GDM1 (cell line): ENCODE data around the gene KRTAP10-2.
"Not testable (repeated sequence)": the region's sequence is repeated elsewhere in the genome, so short reads cannot be mapped to it uniquely, and the experiment has no call there.

Experiments used
- DNase-seq: peaks from one replicate; lab custom pipeline; 2025; lab: John Stamatoyannopoulos, UW

Gene KRTAP10-2, protein sequence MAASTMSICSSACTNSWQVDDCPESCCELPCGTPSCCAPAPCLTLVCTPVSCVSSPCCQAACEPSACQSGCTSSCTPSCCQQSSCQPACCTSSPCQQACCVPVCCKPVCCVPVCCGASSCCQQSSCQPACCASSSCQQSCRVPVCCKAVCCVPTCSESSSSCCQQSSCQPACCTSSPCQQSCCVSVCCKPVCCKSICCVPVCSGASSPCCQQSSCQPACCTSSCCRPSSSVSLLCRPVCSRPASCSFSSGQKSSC

DNA sequence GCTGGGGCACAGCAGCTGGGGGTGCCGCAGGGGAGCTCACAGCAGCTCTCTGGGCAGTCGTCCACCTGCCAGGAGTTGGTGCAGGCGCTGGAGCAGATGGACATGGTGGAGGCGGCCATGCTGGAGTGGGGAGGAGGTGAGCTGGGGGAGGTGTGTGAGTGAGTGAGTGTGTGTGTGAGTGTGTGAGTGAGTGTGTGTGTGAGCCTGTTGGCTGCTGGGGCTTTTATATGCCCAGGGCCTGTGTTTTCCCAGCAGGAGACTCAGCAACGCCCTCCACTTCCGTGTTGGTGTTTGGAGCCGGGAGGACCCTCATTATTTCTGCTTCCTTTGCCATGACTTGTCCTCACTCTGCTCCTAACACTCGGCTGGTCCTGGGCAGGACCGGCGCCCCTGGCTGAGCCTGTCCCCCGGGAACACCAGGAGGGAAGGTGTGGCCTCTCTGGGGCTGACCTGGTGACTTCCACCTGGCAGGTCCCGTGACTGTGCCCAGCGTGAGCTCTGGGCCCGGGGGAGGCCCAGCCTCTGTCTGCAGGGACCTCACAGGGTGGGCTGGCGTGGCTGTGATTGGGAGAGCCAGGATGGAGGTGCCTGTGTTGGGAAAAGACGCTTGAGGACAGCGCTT, at the start of gene KRTAP10-2:
Gene KRTAP10-2, minus strand, starts transcription at position 166 of the 622 bp plus-strand sequence. Its CDS starts 47 bp downstream, at position 119.
- no peak for DNase-seq

DNA sequence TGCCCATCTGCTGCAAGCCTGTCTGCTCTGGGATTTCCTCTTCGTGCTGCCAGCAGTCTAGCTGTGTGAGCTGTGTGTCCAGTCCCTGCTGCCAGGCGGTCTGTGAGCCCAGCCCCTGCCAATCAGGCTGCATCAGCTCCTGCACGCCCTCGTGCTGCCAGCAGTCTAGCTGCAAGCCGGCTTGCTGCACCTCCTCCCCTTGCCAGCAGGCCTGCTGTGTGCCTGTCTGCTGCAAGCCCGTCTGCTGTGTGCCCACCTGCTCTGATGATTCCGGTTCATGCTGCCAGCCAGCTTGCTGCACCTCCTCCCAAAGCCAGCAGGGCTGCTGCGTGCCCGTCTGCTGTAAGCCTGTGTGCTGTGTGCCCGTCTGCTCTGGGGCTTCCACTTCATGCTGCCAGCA, 49.8 kb upstream of the KRTAP10-2 start:
- DNase-seq, result not testable (repeated sequence)

DNA sequence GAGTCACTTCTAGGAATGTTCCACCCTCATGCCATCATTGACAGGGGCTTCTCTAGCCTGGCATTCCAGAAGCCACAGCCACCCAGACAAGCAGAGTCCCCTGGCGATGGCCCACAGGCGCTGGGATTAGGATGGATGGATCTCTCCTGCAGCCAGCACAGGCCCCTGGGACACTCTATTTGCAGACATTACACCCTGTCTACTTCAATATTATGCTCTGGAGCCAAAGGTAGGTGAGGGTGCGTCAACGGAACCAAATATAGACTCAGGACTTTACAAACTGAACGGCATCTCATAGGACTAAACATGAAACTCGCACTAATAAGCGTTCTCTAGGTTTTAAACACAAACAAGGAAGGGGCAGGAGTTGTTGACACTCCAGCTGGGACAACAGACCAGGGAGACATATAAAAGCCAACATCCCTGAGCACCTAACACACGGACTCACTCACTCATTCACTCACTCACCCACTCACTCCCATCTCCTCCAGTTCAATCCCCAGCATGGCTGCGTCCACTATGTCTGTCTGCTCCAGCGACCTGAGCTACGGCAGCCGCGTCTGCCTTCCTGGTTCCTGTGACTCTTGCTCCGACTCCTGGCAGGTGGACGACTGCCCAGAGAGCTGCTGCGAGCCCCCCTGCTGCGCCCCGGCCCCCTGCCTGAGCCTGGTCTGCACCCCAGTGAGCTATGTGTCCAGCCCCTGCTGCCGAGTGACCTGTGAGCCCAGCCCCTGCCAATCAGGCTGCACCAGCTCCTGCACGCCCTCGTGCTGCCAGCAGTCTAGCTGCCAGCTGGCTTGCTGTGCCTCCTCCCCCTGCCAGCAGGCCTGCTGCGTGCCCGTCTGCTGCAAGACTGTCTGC, 49.0 kb upstream of the KRTAP10-2 start, which contains the start of gene KRTAP10-7:
Gene KRTAP10-7, plus strand, starts transcription at position 480 of the 861 bp plus-strand sequence. Its CDS starts 25 bp downstream, at position 505.
- DNase-seq, result not testable (repeated sequence)

DNA sequence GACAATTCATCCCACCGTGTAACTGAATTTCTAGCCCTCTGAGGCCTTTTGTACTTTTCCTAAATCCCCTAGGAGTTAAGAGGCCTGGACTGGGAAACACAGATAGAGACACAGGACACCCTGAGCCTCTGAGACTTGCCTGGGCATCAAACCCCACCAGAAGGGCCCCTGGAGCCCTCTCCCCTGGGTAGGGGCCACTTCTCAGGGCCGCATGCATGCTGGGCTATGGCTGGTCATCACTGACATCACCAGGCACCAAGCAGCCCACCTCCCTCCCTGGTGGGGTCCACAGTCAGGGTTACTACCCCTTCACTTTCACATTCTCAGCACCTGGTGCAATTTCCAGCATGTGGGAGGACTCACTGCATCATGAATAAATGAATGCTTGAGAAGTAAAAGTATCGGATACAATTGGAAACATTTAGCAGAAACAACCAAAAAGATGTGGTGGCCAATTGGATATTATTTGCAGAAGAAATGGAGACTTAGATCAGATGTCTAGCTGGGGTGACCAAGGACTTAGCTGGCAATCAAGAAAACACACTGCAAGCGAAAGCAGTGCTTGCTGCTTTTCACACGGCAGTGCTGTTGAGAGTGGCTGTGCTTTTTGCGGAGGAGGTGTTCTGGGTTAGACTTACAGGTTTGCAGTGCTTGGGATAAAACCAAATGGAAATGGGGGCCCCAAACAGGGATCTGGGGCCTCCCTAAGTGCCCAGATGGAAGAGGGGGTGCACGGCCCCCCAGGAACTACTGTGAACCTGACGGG, 48.1 kb upstream of the KRTAP10-2 start:
- DNase-seq, result no peak

DNA sequence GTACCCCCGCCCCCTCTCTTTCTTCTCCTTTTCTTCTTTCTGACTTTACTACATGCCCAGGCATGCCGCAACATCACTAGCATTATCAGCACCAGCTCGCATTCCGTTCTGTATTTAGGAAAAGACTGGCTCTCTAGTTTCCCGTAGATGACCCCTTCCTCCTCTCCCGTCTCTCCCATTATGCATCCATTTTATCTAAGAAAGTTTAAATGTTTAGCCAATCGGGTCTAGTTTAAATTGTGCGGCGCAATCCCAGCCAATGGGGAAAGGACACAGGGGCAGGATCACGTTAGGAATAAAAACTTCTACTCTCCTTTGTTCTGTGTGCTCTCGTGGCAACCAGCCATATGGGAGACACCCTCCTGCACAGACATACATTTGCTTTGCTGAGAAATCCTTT, 46.8 kb upstream of the KRTAP10-2 start:
- no peak for DNase-seq

DNA sequence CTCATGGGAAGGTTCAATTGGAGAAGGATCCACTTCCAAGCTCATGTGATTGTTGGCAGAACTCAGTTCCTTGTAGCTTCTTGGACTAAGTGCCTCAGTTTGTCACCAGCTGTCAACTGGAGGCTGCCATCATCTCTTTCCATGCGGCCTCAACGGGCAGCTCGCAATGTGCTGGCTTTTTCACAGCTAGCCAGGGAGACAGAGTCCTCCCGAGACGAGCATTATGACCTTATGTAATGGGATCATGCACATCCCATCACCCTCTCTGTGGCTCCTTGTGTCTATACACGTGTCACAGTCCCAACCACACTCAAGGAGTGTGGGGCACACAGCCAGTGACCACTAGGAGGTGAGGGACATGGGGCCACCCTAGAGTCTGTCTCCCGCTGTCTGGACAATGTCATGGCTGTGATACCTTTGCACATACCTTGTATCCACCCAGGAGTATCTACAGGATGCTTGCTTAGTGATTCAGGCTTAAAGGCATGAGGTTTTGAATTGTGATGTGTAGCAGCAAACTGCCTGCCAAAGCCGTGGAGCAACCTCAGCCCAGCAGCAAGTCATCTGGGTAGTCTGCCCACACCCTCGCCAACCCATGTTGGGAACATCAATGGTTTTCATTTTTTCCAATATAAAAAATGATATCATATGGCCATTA, 44.9 kb upstream of the KRTAP10-2 start:
- no peak for DNase-seq

DNA sequence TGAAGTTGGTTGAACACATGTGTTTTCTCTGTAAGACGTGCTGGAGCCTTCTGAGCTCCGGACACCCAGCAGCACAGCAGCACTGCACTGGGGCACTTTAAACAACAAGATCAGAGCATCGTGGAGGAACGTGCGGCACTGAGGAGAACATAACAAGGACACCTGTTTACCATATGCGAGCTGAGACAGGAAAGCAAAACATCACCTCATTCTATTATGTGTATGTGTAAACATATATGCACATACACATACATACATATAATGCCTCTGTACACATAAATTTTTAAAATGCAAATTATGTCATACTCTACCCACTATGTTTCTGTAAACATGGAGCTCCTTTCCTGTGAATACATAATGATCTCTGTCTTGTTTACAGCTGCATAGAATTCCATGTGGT, 44.2 kb upstream of the KRTAP10-2 start:
- DNase-seq, result no peak

DNA sequence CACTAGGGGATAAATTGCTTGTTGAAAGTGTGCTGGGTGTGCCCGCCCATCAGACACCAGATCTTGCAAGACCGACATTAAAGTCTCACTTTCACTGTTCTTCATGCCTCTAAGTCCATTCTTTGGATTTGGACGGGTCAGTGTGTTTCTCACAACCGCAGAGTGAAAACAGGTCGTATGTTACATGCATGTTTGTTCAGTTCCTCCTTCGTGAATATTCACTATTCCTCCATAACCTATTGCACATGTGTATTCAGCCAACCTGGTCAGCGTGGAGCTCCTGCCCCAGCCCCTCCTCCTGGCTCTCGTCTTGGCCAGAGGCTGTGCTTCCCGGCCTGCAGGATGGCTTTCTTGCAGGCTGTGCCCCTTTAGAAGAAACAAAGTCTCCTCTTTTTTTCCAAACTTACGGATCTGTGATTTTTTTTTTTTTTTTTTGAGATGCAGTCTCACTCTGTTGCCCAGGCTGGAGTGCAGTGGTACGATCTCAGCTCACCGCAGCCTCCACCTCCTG, 43.2 kb upstream of the KRTAP10-2 start:
- DNase-seq, result no peak

DNA sequence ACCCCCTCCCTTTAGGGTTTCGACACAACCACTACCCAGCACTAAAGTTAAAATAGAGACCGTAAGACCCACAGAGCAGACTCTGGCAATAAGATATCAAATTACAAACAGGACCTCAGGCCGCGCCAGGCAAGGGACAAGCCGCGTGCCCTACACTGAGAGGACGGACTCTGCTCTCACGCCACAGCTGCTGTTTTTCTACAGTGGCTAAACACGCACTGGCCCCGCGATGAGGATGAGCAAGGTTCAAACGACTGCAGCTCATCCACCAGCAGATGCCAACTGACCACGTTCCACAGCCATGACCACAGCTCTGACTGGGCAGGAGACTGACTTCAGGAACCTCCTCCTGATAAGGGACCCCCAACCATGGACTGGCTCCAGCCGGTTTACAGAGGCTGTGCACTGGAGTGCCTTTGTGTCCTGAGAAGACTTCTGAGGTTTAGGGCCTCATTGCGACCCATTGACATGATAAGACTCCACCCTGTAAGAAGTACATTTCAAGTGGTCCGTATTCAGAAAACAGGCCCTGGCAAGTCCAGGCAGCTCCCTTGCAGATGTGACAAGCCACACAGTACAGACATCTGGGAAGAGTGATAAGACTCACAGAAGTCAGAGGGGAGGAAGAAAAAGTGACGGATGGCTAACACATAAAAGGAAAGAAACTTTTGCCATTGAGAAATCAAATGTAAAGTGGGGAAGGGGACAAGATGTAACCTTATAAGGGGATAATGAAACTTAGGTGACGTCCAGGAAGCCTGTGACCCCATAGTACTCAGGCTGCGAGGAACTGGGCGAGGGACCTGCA, 42.5 kb upstream of the KRTAP10-2 start:
- peak; percentile 77 for DNase-seq

DNA sequence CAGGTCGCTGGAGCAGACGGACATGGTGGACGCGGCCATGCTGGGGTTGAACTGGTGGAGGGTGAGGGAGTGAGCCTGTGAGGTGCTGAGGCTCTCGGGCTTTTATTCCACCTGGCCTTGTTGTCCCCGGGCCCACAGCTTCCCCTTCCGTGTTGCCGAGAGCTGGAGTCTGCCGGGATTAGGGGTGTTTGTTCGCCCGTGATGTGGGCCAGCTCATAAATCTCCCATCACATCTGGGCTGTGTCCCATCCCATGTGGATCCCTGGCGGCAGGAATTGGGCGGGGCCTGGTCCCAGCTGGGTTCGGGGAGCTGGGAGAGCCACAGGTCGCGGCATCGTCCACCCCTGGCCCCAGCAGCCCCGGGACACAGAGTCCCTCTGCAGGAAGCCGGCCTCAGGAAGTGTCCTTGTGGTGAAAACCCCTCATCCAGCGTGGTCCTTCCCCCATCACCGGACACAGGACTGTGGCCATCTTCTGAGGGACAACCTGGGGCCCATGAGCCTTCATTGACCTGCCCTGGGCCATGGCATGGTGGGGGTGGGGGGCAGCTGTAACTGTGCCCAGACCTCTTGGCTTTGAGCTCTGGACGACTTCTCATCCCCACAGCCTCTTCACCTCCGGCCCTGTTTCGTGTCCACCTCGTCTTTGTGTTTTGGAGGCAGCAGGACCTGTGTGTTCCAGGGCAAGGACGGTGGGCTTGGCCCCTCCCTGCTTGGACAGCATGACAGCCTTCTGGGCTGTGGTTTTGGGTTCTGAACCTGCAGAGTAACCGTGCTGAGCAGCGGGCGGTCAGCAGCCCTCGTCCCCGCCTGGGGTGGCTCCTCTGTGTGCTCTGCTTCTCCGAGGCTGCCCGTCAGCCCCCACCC, 41.4 kb upstream of the KRTAP10-2 start, which contains the start of gene KRTAP10-6:
Gene KRTAP10-6, minus strand, starts transcription at position 60 of the 866 bp plus-strand sequence. Its CDS starts 21 bp downstream, at position 39.
- DNase-seq, result no peak

DNA sequence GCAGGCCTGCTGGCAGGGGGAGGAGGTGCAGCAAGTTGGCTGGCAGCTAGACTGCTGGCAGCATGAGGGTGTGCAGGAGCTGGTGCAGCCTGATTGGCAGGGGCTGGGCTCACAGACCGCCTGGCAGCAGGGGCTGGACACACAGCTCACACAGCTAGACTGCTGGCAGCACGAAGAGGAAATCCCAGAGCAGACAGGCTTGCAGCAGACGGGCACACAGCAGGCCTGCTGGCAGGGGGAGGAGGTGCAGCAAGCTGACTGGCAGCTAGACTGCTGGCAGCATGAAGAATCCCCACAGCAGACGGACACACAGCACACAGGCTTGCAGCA, 40.5 kb upstream of the KRTAP10-2 start:
- DNase-seq, result not testable (repeated sequence)

DNA sequence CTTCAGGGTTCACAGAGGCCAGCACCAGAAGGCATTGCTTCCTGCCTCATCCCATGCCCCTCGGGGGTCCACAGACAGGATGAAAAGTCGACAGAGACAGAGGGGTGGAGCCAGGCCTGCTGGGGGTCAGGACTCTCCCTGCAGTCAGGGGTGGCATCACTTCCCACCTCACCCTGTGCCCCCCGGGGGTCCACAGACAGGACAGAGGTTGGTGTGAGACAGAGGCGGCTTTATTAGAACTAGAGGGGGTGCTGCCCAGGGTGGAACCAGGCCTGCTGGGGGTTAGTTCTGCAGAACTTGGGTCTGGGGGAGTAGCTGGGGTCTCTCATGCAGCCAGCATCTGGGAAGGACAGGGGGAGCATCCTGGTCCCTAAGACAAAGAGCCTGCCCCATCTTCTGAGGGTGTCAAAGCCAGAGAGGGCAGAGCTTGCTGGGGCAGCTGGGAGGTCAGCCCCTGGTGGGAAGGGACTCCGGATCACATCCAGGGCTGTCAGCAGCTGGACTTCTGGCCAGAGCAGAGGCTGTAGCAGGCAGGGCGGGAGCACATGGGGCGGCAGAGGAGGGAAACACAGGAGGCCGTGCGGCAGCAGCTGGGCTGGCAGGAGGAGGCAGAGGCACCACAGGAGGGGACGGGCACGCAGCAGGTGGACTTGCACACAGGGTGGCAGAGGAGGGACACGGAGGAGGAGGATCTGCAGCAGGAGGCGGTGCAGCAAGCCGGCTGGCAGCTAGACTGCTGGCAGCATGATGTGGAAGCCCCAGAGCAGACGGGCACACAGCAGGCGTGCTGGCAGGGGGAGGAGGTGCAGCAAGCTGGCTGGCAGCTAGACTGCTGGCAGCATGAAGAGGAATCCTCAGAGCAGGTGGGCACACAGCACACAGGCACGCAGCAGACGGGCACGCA, 39.8 kb upstream of the KRTAP10-2 start:
- DNase-seq, result not testable (repeated sequence)

DNA sequence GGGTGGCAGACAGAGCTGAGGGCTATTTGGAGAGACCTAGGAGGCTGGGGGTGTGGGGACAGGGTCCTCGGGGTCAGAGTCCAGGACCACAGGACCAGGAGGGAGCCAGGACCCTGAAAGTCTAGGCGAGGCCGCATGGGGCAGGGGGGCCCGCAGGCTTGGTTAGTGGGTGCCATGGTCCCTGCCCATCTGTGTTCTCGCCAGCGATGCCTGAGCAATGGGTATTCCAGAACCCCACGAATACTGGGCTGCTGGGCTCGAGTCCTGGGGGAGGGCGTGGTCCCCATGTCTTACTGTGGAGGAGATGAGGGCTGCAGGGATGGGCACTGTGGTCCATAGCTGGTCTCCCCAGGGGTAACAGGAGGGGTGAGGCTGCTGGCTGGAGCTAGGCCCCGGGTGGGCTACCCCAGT, 39.0 kb upstream of the KRTAP10-2 start:
- DNase-seq, result no peak

DNA sequence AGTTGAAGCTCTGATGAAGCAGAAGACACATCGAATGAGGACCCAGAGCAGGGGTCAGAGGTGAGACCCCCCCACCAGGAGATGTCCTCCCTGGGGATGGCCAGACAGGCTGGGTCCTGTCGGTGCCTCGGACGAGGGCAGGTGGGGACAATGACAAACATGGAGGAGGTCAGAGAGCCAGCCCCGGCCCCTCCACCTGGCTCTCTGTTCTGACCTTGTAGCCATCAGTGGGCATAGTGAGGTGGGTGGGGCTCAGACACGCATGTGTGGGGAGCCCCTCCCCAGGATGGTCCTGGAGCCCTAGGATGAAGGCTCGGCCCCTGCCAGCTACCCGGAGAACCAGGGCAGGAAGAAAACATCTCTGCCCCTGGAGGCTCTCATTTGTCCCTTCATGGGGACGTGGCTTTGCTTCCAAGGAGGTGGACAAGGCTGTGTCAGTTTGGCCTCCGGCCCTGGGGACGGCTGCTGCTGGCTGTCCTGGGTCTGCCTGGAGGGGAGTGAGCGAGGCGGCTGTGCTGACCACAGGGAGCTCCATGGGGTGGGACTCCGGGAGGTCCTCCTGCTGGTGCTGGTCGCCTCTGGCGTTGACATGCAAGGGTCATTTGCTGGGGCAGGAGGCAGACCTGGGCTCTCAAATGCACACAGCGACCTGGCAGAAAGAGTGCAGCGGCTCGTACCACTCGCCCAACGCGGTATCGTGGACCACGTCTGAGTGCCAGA, 38.4 kb upstream of the KRTAP10-2 start:
- no peak for DNase-seq

DNA sequence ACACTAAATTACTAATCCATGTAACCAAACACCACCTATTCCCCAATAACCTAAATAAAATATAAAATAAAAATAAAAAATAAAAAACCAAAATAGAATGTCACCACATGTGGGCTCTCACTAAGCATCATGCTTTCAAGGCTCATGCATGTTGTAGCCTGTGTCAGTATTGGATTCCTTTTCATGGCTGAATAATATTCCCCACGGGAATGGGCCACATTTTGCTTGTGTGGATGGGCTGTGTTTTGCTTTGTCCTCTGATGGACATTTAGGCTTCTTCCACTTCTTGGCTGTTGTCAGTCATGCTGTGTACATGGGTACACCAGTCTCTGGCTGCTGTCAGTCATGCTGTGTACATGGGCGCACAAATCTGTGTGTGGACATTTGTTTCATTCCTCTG, 37.8 kb upstream of the KRTAP10-2 start:
- DNase-seq, result no peak

DNA sequence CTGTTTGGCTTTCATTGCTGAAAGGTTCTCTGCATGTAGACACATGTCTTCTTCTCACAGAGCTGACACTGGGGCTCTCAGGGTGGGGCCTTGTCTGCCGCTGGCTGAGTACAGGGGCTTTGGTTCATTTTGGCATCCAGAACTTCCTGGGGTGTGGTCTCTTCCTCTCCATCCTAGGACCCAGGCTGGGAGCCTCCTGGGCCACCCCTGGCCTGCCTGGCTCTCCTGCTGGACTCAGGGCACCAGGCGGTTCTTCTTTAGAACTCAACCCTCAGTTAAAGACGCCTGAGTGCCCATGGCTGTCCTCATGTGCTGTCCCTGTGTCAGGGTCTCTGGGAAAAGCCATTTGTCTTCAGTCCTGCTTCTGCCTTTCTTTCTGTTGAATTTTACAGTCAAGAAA, 34.6 kb upstream of the KRTAP10-2 start:
- no peak for DNase-seq

DNA sequence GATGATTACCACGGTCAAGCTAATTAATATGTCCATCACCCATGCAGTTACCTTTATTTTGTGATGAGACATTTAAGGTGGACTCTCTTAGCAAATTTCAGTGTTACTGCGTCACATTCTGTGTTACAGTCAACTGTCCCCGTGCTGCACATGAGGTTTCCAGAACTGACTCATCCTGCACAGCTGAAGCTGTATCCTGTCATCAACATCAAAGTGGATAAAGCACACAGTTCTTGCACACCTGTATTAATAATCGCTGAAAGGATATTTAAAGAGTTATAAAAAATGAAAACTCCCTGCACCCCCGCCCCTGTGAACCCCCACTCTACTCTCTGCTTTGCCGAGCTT, 32.5 kb upstream of the KRTAP10-2 start:
- DNase-seq, result no peak
